HCT116 (cell line): Measurements from ENCODE around the gene CPT2. TPM values are rescaled to one million over a fixed set of nuclear protein-coding genes. Genes with fewer than 3 reads are reported as not detected.

ENCODE experiments used
- ATAC-seq: fragments of 200-7000 bp; cut with Tn5 transposase; 2 replicates; pipeline ENCODE4 v1.9.1; 2020; ENCODE audit warnings: mild to moderate bottlenecking, moderate library complexity
- BruUV-seq: library from RNA; stranded (reverse); fragments of 400-500 nt; replicated peaks from 2 replicates; lab custom pipeline; 2021; lab: Mats Ljungman, UMichigan
- CTCF ChIA-PET: fragments of 300-600 bp; sonication (Branson Sonifier 250); formaldehyde crosslinking; loops from one replicate; lab custom pipeline; 2021; ENCODE audit warnings: antibody characterized with exemption; lab: Charles Lee
- POLR2A ChIA-PET: fragments of 300-600, 350-600 bp; sonication (Branson Sonifier 250); formaldehyde crosslinking; loops from one replicate; lab custom pipeline; 2021; ENCODE audit warnings: antibody characterized with exemption; lab: Charles Lee
- RAD21 ChIA-PET, 2 experiments: fragments of 300-600 bp; sonication (Branson Sonifier 250); formaldehyde crosslinking; loops; one replicate each; lab custom pipeline; 2023; ENCODE audit warnings: low total read pairs in 2 of 2; ENCODE audit not compliant: uncharacterized antibody in 2 of 2, unreplicated experiment in 2 of 2, low non-redundant PET in 1 of 2; lab: Charles Lee
- DNase-seq: peaks from one replicate; pipeline ENCODE4 v3.0.0-alpha.2; 2010; ENCODE audit warnings: low read depth, low spot score
- H2AFZ ChIP-seq: fragments of 200-600 bp; shearing (Covaris generic), sonication (generic); 2 replicates; pipeline ENCODE4 v1.6.1; 2017; ENCODE audit warnings: low read depth, mixed run types, mixed read lengths, antibody characterized with exemption, low read length; ENCODE audit not compliant: poor library complexity, severe bottlenecking
- H3K27ac ChIP-seq: 2 replicates; pipeline ENCODE4 v1.5.1; 2012; ENCODE audit warnings: low read depth, low read length
- H3K27me3 ChIP-seq: fragments of 200-600 bp; sonication (generic); 2 replicates; pipeline ENCODE4 v1.6.1; 2016; ENCODE audit warnings: mixed run types, low read length, mixed read lengths; ENCODE audit not compliant: insufficient read depth
- H3K36me3 ChIP-seq, 2 experiments: fragments of 200-500 bp in 1 of 2; fragments of 200-600 bp in 1 of 2; sonication (Bioruptor generic) in 1 of 2; sonication (generic) in 1 of 2; 2 replicates each; pipeline versions ENCODE4 v1.5.1 to v1.6.1; 2014 to 2016; ENCODE audit warnings: low read length in 2 of 2, inconsistent platforms in 1 of 2, mixed read lengths in 1 of 2, mixed run types in 1 of 2; ENCODE audit not compliant: insufficient read depth in 2 of 2, control insufficient read depth in 1 of 2
- H3K4me1 ChIP-seq, 2 experiments: fragments of 200-600 bp in 1 of 2; sonication (generic) in 1 of 2; 2 replicates each; pipeline versions ENCODE4 v1.5.1 to v1.6.1; 2012 to 2017; ENCODE audit warnings: low read length in 2 of 2, inconsistent platforms in 1 of 2, mild to moderate bottlenecking in 1 of 2, mixed read lengths in 1 of 2, mixed run types in 1 of 2, moderate library complexity in 1 of 2; ENCODE audit not compliant: insufficient read depth in 2 of 2, control insufficient read depth in 1 of 2
- H3K4me2 ChIP-seq: fragments of 200-600 bp; sonication (generic); 2 replicates; pipeline ENCODE4 v1.6.1; 2017; ENCODE audit warnings: mixed run types, low read length, mixed read lengths
- H3K4me3 ChIP-seq, 2 experiments: fragments of 200-600 bp in 1 of 2; sonication (generic) in 1 of 2; replicated peaks in 1 of 2; 2 replicates each; pipeline ENCODE4 v1.5.1; 2011 to 2016; ENCODE audit warnings: low read length in 2 of 2, control low read depth in 1 of 2, low read depth in 1 of 2, mild to moderate bottlenecking in 1 of 2, mixed read lengths in 1 of 2, mixed run types in 1 of 2
- H3K79me2 ChIP-seq: fragments of 200-600 bp; sonication (generic); 2 replicates; pipeline ENCODE4 v1.6.1; 2017; ENCODE audit warnings: mild to moderate bottlenecking, mixed run types, low read length, moderate library complexity, mixed read lengths; ENCODE audit not compliant: insufficient read depth
- H3K9ac ChIP-seq: fragments of 200-600 bp; sonication (generic); 2 replicates; pipeline ENCODE4 v1.6.1; 2016; ENCODE audit warnings: low read length, mixed read lengths
- H3K9me2 ChIP-seq: fragments of 200-600 bp; sonication (generic), shearing (Covaris generic); 2 replicates; pipeline ENCODE4 v1.6.1; 2017; ENCODE audit warnings: mixed run types, mild to moderate bottlenecking, moderate library complexity; ENCODE audit not compliant: insufficient read depth
- H3K9me3 ChIP-seq, 2 experiments: fragments of 200-500 bp in 1 of 2; fragments of 200-600 bp in 1 of 2; sonication (Bioruptor generic) in 1 of 2; sonication (generic) in 1 of 2; 2 replicates each; pipeline ENCODE4 v1.6.1; 2014 to 2017; ENCODE audit warnings: low read length in 2 of 2, mixed read lengths in 2 of 2, inconsistent platforms in 1 of 2, low read depth in 1 of 2, mild to moderate bottlenecking in 1 of 2, mixed run types in 1 of 2, moderate library complexity in 1 of 2; ENCODE audit not compliant: control insufficient read depth in 1 of 2, insufficient read depth in 1 of 2
- H4K20me1 ChIP-seq: fragments of 200-600 bp; sonication (generic), shearing (Covaris generic); 2 replicates; pipeline ENCODE4 v1.6.1; 2017; ENCODE audit warnings: mixed run types, mild to moderate bottlenecking, moderate library complexity; ENCODE audit not compliant: insufficient read depth
- ELF1 ChIP-seq: IDR thresholded peaks from 2 replicates; pipeline ENCODE4 v1.6.1; 2012; ENCODE audit warnings: low read depth, borderline replicate concordance
- EZH2phosphoT487 ChIP-seq: fragments of 200-600 bp; IDR thresholded peaks from 2 replicates; pipeline ENCODE4 v1.6.1; 2018; ENCODE audit warnings: antibody characterized with exemption, borderline replicate concordance
- POLR2AphosphoS5 ChIP-seq: IDR thresholded peaks from 2 replicates; pipeline ENCODE4 v1.6.1; 2011; ENCODE audit warnings: mild to moderate bottlenecking, low read depth, low read length, moderate library complexity
- intact Hi-C: fragments of 100-400 bp; cut with micrococcal nuclease; formaldehyde crosslinking; loops from 2 replicates; pipeline ENCODE4 v1.10.0; 2022
- total RNA-seq: library from RNA; stranded (reverse); gene quantifications from one replicate; pipeline ENCODE4 v1.2.1, GENCODE V29; 2021; ENCODE audit not compliant: unreplicated experiment
- TF ChIP-seq, protein P1 (sequence below): IDR thresholded peaks from 2 replicates; pipeline ENCODE4 v1.6.1; 2012
- TF ChIP-seq, protein P2 (sequence below): IDR thresholded peaks from 2 replicates; pipeline ENCODE4 v1.6.1; 2011; ENCODE audit warnings: mild to moderate bottlenecking, low read length, moderate library complexity; ENCODE audit not compliant: insufficient replicate concordance; ENCODE audit errors: extremely low read depth
- TF ChIP-seq, protein P3 (sequence below): IDR thresholded peaks from 2 replicates; pipeline ENCODE4 v1.6.1; 2012

The CPT2 gene
- total RNA-seq, 1 experiment from 2014 or later, result 18.1 TPM

DNA sequence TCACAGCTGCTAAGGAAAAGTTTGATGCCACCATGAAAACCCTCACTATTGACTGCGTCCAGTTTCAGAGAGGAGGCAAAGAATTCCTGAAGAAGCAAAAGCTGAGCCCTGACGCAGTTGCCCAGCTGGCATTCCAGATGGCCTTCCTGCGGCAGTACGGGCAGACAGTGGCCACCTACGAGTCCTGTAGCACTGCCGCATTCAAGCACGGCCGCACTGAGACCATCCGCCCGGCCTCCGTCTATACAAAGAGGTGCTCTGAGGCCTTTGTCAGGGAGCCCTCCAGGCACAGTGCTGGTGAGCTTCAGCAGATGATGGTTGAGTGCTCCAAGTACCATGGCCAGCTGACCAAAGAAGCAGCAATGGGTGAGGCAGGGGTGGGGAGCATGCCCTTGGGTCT, 14.3 kb downstream of the CPT2 start:
- POLR2A ChIA-PET, result no interaction called here
- BruUV-seq, result no TSS peak
- H3K27me3 ChIP-seq, result no peaks in the 10 kb centered on the region

More for the DNA sequence above, 14.3 kb downstream of the CPT2 start:
- Histone ChIP-seq H3K9me3 (peaks cover 0 to 4% of the 10 kb centered on the region in 2 experiments; a peak in 1 of 4 replicates), H4K20me1 (no peaks in the 10 kb centered on the region), H3K4me1 (no peaks in the 10 kb centered on the region), H3K9me2 (no peaks in the 10 kb centered on the region), H3K27ac (no peak overlapping the region), H3K4me2 (no peak overlapping the region), H3K79me2 (no peaks in the 10 kb centered on the region), H3K36me3 (peaks cover 10 to 19% of the 10 kb centered on the region in 2 experiments; a peak in 3 of 4 replicates), H3K4me3 (no peak overlapping the region), H3K9ac (no peak overlapping the region), H2AFZ (no peak overlapping the region)
- TF ChIP-seq EZH2phosphoT487 (no peak), POLR2AphosphoS5 (peak; percentile 7; the same call in 1 of the 2 replicates), ELF1 (no peak)
- TF ChIP-seq, protein P1, sequence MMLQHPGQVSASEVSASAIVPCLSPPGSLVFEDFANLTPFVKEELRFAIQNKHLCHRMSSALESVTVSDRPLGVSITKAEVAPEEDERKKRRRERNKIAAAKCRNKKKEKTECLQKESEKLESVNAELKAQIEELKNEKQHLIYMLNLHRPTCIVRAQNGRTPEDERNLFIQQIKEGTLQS, result no peak
- TF ChIP-seq, protein P2, sequence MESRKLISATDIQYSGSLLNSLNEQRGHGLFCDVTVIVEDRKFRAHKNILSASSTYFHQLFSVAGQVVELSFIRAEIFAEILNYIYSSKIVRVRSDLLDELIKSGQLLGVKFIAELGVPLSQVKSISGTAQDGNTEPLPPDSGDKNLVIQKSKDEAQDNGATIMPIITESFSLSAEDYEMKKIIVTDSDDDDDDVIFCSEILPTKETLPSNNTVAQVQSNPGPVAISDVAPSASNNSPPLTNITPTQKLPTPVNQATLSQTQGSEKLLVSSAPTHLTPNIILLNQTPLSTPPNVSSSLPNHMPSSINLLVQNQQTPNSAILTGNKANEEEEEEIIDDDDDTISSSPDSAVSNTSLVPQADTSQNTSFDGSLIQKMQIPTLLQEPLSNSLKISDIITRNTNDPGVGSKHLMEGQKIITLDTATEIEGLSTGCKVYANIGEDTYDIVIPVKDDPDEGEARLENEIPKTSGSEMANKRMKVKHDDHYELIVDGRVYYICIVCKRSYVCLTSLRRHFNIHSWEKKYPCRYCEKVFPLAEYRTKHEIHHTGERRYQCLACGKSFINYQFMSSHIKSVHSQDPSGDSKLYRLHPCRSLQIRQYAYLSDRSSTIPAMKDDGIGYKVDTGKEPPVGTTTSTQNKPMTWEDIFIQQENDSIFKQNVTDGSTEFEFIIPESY, result no peak
- TF ChIP-seq, protein P3, sequence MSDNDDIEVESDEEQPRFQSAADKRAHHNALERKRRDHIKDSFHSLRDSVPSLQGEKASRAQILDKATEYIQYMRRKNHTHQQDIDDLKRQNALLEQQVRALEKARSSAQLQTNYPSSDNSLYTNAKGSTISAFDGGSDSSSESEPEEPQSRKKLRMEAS, result no peak
- ChIA-PET RAD21 (no interaction called here), CTCF (no interaction called here)
- DNase-seq (no peak), ATAC-seq (no peak)
- intact Hi-C loops, result no loop called here
